ENCODE data around the gene STAT5B.

GRCh38 chr17:42312285-42313130 is 36.3 kb upstream of the STAT5B start:
- TF ChIP-seq EZH2 (IDR thresholded peaks at IDR 0.05; ENCODE audit: insufficient read depth, low read length) (no peak), CTCF (IDR thresholded peaks at IDR 0.05; ENCODE audit: insufficient read depth, low read depth, low read length) (peak; percentile 21)

Measured in astrocyte (in vitro differentiated cells and primary cell).